CD4-positive, alpha-beta T cell treated with Interleukin-12 subunit alpha and Interleukin-12 subunit beta, for 1 hour (primary cell): ENCODE measurements around the gene NSD2.
"Not testable (repeated sequence)": the region's sequence is repeated elsewhere in the genome, so short reads cannot be mapped to it uniquely, and the experiment has no call there.

Experiments
- DNase-seq: peaks from one replicate; pipeline ENCODE4 v3.0.0-alpha.2; 2020

NSD2 gene

DNA sequence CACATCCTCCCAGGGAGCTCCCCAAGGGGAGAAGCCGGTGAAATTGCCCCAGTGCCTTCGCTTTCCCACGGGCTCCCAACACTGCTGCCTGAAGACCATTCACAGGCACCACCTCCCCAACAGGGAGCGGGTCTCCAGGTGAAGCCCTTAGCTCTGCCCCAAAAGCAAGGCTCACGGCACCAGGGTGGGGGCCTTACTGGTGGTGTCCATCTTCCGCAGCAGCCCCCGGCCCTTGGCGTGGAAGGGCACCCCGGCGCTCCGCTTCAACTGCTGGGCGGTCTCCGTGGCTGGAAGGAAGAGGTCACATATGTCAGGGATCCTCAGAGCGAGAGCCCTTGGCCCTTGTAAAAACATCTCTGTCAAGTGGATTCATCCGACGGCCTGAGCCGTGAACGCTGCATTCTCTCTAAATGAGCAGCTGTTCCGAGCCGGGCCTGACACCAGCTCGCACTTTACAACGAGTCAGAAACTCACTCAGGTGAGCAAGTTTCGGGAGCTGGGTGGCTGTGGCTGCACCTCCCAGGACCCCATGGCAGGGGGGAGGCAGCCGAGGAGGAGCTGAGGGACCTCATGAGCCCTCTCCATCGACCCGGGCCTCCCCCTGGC is 116.6 kb downstream of the NSD2 start:
- DNase-seq = no peak

- no peak for DNase-seq
Observed at GRCh38 chr4:1988327-1988724, 117.1 kb downstream of the NSD2 start.

DNA sequence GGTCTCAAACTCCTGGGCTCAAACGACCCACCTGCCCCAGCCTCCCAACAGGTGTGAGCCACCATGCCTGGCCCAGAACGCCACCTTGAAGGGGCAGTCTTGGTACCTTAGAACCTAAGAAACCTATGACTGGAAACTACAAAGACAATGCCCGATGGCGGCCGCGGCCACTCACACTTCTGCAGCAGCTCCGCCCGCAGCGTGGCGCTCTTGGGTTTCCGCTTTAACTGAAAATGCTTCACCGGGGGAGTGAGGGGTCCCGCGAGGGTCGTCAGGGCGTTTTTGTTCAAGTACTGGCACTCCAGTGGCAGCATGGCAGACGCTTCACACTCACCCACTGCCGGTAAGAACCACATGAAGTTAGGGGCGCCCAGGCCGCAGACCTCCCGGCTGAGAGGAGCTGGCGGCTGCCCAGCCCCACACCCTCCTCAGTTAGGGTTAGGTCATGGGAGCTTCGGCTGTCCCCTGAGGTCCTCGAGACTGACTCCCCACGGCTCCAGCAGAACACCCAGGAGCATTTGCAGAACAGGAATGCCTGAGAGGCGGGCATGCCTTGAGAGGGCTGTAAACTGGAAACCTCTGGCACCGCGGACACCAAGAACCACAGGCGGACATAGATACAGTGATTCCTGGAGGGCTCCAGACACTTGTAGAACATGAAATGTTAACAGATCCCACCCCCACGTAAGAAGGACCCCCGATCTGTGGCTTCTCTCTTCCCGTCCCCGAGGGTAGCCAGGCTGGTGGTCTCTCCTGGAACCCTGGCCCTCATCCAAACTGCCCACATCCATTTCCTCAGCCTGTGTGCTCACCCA is 118.5 kb downstream of the NSD2 start:
- DNase-seq = no peak

DNA sequence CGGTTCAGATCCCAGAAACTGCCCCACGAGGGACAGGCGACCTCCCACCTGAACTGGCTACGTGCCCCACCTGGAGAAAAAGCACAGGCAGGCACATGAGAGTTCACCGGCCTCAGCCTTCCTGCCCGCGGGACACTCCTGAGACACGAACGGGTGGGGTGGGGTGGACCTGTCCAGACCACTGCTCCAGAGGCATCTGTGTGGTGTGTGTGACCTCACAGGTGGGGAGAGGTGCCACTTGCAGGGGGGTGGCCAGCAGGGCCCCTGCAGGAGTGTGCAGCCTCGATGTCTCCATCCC is 119.1 kb downstream of the NSD2 start:
- DNase-seq = no peak

DNA sequence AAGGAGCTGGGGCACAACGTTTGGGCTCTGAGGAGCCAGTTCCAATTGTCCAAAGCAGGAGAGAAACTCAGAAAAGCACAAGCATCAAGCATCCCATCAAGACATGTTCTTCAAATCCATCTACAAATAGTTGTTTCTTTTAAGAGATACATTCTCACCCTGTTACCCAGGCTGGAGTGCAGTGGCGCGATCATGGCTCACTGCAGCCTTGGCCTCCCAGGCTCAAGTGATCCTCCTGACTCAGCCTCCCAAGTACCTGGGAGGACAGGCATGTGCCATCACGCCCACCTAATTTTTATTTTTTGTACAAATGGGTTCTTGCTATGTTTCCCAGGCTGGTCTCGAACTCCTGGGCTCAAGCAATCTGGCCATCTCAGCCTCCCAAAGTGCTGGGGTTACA is 119.5 kb downstream of the NSD2 start:
- no peak for DNase-seq

GRCh38 chr4:1991087-1991486 is 119.9 kb downstream of the NSD2 start:
- DNase-seq = no peak

DNA sequence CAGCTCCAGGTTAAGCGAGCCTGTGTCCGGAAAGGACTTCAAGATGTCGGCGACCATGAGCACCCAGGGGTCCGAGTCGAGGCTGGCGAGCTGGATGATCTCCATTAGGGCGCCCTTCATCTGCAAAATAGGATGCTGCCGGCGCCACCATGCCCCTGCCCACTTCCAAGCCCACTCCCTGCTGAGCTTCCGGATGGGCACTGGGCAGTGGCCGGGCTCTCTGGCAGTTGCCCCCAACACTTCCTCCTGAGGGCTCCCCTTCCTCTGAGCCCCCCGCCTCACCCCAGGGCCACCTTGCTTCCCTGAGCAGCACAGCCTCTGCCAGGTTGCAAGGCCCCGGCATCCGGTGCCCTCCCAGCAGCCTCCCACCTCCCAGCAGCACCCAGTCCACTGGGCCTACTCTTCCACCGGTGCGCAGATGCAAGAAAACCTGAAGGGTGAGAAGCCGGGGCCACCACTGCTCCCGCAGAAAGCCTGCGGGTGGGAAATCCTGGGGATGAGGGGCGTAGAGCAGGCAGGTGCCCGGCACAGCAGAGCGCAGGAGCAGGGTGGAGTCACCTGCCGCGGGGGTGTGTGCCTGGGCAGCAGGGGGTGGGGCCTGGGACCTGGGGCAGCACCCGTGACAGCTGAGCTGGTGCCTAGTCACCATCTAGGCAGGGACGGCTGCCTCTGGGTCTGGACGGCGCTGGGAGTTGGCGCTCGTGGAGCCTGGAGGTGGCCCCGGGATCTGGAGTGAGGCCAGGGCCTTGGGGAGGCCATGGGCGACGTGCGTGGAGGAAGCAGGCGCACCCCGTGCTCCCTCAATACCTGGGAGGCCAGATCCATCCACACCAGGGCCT is 120.6 kb downstream of the NSD2 start:
- no peak for DNase-seq

- DNase-seq = no peak
Observed at GRCh38 chr4:1992468-1993168, 121.4 kb downstream of the NSD2 start.

DNA sequence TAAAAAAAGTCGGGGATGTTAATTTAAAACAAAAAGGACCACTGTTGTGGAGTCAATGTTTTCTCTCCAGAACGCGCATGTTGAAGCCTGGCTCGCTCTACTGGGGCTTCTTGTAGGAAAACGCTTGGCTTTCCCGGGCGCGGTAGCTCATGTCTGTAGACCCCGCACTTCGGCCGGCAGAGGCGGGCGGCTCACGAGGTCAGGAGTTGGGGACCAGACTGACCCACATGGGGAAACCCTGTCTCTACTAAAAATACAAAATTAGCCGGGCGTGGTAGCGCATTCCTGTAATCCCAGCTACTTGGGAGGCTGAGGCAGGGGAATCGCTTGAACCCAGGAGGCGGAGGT is 122.0 kb downstream of the NSD2 start:
- no peak for DNase-seq

GRCh38 chr4:1993718-1994516 is 122.7 kb downstream of the NSD2 start:
- DNase-seq = not testable (repeated sequence)

DNA sequence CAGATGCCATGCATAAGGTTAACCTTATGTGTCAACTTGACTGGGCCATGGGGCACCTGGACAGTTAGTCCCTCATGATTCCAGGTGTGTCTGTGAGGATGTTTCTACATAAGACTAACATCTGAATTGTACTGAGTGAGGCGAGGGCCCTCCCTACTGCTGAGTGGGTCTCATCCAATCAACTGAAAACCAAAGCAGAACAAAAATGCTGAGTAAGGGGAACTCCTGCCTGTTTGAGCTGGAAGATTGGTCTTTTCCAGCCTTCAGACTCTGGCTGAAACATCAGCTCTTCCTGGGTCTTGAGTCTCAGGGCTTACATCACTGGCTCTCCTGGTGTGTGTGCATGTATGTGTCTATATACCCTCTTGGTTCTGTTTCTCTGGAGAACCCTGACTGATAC is 123.7 kb downstream of the NSD2 start:
- DNase-seq = no peak

DNA sequence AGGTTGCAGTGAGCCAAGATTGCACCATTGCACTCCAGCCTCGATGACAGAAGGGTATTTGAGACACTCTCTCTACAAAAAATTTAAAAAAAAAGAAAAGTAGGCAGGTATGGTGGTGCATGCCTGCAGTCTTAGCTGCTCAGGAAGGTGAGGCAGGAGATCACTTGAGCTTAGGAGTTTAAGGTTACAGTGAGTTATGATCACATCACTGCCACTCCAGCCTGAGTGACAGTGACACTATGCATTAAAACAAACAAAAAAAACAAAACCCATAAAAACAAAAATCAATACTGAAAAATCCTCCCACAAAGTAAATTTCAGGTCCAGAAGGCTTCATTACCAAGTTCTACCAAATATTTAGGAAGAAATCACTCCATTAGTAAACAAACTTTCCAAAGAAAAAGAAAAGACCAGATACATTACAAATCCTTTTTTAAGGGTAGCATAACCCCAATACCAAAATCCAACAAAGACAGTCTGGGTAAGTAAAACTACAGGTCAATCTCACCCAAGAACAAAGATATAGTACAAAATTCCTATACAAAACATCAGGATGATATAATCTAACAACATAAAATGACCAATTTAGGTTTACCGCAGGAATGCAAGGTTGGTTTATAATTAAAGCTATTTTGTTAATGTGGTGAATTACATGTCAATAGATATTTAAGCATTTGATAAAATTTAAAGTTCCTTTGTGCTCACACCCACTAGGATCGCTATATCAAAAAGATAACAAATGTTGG is 125.8 kb downstream of the NSD2 start:
- no peak for DNase-seq

DNA sequence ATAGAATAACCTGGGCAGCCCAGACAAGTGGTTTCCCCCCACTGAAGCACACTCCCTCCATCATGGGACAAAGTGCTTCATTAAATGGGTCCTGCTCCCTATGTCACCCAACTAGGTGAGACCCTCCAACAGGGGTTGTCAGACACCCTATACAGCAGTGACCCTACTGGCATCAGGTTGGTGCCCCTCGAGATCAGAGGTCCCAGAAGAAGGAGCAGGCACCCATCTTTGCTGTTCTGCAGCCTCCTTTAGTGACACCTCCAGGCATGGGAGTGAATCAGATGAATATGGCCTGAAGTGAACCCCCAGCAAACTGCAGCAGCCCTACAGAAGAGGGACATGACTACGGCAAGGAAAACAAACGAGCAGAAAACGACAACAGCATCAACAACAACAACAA is 126.5 kb downstream of the NSD2 start:
- DNase-seq = no peak

- DNase-seq = no peak
Observed at GRCh38 chr4:1998296-1998695, 127.1 kb downstream of the NSD2 start.

GRCh38 chr4:1999308-1999707 is 128.1 kb downstream of the NSD2 start:
- DNase-seq = not testable (repeated sequence)

DNA sequence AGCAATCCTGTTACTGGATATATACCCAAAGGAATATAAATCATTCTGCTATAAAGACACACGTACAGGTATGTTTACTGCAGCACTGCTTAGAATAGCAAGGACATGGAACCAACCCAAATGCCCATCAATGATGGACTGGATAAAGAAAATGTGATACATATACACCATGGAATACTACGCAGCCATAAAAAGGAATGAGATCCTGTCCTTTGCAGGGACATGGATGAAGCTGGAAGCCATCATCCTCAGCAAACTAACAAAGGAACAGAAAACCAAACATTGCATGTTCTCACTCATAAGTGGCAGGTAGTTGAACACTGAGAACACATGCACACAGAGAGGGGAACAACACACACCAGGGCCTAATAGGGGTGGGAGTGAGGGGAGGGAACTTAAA is 132.2 kb downstream of the NSD2 start:
- not testable (repeated sequence) for DNase-seq

DNA sequence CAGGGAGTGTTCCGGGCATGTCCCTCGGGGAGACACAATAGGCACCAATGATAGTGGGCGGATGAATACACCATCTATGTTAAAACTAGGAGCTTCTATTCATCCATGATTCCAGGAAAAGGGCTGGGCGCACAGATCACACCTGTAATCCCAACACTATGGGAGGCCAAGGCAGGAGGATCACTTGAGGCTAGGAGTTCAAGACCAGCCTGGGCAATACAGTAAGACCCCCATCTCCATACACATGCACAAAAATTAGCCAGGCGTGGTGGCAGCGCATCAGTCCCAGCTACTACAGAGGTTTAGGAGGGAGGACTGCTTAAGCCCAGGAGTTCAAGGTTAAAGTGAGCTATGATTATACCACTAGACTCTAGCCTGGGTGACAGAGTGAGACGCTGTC is 135.2 kb downstream of the NSD2 start:
- DNase-seq = no peak

DNA sequence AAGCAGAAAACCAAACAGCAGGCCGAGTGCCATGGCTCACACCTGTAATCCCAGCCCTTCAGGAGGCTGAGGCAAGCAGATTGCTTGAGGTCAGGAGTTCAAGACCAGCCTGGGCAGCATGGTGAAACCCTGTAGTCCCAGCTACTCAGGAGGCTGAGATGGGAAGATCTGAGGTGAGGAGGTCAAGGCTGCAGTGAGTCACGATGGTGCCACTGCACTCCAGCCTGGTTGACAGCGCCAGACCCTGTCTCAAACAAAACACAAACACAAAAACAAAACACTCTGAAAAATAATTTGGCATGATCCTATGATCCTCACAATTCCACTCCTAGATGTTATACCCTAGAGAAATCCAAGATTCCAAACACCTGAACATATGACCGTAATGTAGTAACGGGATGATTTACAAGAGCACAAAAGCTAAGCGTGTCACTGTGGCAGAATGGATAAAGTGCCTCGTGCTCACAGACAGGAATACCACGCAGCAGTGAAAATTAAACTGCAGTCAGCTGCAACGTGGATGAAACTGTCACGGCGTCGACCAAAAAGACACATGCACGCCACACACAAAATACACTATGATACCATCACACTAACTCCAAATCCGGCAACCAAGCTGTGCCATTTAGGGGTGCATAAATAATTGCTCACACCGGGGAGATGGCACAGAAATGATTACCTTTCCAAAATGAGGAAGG is 135.9 kb downstream of the NSD2 start:
- DNase-seq = no peak

GRCh38 chr4:2007804-2008670 is 136.8 kb downstream of the NSD2 start:
- no peak for DNase-seq

GRCh38 chr4:2008671-2008920 is 137.4 kb downstream of the NSD2 start:
- no peak for DNase-seq
